GM18517 (cell line): ENCODE results near the gene SDF2L1.
"Not testable (repeated sequence)": the region's sequence is repeated elsewhere in the genome, so short reads cannot be mapped to it uniquely, and the experiment has no call there.

Source experiments
- ATAC-seq: cut with Tn5 transposase; IDR thresholded peaks from one replicate; pipeline ENCODE4 v1.9.1; 2021; ENCODE audit warnings: mild to moderate bottlenecking, moderate library complexity; ENCODE audit not compliant: unreplicated experiment

SDF2L1 gene

DNA sequence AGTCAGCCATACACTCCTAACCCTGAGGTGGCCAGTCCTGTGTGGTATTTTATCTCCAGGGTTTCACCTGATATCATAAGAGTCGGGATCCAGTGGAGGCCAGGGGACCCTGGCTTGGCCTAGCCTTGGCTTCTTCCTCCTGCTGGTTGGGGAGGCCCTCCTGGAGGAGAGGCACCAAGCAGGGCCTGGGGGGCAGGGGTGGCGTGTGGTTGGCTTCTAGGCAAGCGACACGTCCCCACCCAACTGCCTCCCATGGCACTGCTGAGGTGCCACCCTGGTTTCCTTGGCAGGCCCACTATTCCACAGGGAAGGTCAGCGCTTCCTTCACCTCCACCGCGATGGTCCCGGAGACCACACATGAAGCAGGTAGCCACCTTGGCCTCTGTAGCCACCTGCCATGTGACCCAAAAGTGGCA, 44.1 kb downstream of the SDF2L1 start:
- no peak for ATAC-seq

DNA sequence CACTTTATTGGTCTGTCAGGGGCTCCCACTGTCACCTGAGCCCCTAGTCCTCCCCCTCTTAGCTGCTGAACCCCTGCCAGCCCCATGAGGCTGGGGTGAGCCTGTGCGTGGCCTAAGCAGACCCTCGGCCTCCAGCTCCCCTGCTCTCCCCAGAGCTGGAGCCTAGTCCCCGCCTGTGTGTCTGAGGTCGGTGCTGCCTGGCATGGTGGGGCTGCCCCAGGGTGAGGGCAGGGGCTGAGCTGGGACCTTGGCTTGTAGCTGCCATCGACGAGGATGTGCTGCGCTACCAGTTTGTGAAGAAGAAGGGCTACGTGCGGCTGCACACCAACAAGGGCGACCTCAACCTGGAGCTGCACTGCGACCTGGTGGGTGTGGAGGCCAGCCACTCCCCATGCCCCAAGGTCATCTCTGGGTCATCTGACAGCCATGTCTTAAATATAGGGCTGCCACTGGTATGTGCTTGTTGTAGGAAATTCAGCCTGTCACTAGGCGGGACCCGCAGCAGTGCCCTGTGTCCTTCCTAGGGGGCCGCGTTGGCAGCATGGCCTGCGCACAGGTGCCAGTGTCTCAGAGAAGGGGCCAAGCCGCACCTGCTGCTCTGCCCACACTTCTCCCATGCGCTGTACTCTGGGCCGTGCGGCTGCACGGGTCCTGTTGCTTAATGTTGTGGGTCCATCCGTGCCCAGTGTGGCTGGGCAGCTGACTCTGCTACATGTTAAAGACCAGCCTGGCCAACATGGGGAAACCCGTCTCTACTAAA, 44.7 kb downstream of the SDF2L1 start:
- ATAC-seq = no peak

DNA sequence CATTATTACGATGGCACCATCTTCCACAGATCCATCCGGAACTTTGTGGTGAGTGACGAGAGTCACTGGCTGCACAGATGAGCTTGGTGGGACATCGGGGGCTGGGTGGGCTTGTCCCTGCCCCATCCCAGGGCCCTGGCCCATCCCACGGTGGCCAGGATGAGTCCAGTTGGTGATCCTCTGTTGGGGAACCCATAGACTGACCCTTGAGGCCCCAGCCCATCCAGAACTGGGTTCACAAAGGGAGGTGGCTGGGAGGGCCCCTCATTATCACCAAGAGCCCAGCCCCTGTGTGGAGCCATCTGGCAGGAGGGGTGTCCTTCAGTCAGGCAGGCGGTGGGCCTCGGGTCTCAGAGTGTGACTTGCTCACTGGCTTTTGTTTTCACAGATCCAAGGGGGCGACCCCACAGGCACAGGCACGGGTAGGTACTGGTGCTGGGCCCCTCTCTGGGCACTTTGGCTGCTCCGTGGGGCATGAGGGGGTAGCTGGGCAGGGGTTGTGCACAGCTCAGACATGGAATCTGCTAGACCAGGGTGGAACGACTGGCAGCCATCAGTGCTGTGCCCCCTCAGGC, 45.7 kb downstream of the SDF2L1 start:
- no peak for ATAC-seq

DNA sequence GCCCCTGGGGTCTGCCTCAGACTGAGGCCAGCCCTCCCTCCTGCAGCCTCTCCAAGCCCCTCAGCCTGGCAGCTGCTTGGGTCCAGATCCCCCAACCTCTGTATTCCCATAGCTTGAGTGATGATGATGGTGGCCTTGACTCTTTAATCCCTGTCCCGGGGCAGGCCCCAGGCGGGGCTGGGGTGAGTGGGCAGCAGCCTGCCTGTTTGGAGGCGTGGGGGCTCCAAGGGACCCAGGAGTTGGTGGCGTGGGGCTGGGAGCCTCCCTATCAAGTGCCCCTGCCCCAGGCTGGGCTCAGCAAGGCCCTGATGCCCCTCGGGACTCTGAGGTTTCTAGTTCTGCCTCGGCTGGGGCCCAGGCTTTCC, 46.2 kb downstream of the SDF2L1 start:
- ATAC-seq = no peak

DNA sequence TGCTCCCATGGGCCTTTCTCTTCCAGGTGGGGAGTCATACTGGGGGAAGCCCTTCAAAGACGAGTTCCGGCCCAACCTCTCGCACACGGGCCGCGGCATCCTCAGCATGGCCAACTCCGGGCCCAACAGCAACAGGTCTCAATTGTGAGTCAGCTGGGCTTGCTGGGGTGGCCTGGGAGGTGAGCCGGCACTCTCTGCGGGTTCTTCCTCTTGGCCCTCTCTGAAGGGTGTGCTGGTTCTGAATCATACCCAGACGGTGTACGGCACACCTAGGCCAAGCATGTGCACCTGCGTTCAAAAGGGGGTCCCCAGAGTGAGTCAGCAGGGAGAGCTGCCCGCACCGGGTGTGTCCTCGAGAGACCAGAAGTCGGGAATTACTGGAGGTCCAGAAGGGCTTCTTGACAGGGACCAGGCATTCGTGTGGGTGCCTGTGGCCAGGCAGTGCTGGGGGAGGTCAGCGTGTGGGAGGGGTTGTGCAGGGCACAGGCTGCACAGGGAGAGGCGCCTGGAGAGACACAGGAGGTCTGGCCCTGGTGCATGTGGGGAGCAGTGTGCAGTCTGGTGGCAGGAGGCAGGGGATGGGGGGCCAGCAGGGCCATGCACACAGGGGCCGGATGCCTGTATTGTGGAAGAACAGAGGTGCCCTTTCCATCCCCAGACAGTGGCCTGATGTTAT, 46.7 kb downstream of the SDF2L1 start:
- no peak for ATAC-seq

DNA sequence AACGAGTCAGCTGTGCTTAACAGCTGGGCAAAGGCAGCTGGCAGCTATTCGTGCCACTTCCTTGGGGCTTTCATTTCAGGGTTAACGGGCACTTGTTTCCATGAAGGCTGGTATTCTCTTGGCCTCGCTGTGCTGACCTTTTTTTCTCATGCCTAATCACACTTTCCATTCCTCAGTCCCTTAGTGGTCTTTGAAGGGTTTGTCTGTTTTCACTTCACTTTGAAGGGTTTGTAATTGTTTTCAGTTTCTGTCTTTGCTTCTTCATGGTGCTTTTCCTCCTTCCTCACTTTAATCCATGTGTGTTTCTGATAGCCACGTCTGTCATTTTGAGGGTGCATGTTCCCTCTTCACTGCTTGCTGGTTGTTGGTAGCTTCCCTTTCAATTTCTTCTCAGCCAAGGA, 48.3 kb downstream of the SDF2L1 start:
- no peak for ATAC-seq

DNA sequence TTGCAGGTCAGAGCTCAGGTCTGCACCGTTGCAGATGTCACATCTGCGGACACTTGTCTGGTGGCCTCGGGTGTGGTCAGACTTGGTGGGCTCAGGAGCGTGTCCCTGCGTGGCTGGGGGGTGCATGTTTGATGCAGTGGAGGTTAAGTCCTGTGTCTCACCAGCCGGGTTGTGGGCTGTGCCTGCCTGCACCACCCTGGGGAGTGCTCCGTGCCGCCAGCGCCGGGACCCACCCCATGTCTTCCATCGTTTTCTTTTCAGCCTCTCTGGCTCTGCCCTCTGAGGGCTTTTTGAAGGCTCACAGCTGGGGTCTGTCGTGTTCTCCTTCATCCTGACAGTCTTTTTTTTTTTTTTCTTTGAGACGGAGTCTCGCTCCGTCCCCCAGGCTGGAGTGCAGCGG, 49.7 kb downstream of the SDF2L1 start:
- no peak for ATAC-seq

DNA sequence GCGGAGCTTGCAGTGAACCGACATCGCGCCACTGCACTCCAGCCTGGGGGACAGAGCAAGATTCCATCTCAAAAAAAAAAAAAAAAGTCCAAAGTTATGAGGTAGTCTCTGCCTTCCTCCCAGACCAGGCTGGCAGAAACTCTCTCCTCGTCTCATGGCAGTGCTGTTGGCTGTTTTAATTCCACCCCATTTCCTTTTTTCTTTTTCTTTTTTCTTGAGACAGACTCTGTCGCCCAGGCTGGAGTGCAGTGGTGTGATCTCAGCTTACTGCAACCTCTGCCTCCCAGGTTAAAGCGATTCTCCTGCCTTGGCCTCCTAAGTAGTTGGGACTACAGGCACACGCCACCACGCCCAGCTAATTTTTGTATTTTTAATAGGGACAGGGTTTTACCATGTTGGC, 50.8 kb downstream of the SDF2L1 start:
- not testable (repeated sequence) for ATAC-seq

DNA sequence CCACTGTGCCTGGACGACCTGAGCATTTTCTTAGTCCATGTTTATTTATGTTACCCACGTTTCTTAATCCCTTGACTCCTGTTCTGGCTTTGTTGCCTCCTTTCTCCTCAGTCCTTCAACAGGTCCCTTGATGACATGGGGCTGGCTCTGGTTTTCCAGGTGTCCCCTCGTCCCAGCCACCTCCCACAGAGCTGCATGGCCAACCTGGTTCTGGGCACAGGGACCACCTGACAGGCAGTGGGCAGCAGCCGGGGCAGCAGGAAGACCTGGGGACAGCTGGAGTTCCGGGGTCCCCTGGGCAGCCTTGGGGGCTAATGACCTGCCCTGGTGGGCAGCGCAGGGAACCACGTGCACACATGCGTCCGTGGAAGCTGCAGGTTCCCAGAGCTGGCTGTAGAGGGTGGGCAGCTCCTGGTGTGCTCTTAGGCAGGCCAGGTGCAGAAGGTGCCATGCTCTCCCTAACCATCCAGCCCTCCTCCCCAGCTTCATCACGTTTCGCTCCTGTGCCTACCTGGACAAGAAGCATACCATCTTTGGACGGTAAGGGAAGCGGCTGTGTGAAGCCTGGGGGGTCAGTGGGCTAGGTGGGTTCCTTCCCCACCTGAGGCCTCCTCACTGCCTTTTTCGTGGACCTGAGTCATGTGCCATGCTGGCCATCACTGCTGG, 51.4 kb downstream of the SDF2L1 start:
- no peak for ATAC-seq
